ENCODE data around the gene RFX4. TPM values are rescaled to one million over a fixed set of nuclear protein-coding genes. Genes with fewer than 3 reads are reported as not detected.

RFX4 gene
- total and polyA plus RNA-seq, 2 of the 8 experiments (the other 6 are each of a cell fraction or from before 2014, with no cell fraction given), result 0.06 TPM; not detected in 1

DNA sequence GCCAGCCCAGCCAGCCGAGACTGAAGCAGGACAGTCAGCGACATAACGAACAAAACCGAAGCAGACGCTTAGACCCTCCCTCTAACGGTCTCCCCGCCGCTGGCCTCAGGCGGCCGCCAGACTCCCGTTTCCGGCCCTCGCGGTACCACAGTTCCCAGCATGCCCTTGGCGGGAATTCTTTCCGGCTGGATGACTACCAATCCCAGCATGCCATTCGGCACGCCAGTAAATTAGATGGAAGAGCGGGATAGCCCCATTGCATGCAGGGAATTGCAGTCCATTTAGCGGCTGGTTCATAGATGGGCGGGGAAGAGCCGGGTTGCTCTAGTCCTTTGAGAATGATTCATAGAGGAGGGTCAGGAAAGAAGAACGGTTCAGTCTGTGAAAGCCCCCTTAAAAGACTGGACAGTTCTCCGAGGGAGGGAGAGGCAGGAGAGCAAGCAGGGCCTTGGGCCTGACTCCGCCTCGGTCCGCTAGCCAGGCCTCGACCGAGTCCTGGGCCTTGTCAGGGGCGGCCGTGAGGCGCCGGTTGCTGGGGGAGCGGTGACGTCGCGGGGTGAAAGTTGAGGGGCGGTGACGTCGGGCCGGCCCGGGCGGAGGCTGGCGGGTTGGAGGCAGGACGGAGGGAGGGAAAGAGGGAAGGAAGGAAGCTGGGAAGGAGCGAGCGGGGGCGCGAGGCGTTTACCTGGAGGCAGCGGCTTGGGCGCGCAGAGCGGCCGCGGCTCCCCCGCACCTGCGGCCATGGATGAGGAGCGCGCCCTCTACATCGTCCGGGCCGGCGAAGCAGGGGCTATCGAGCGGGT is 191.4 kb downstream of the RFX4 start, which contains the start of gene RIC8B (continued):
- no peak for TF ChIP-seq SUZ12 (IDR thresholded peaks at IDR 0.05; ENCODE audit: low read length)
- TF ChIP-seq MAX (IDR thresholded peaks at IDR 0.05), result peak; percentile 12; the same call in 1 of the 2 replicates
- TF ChIP-seq PHF8 (conservative IDR thresholded peaks at IDR 0.05; ENCODE audit: low read depth, low read length), result peak; percentile 78; the same call in 1 of the 2 replicates
- peak; percentile 53; the same call in 1 of the 2 replicates for TF ChIP-seq SP4 (IDR thresholded peaks at IDR 0.05; ENCODE audit: low read length)
- TF ChIP-seq SIRT6 (IDR thresholded peaks at IDR 0.05; ENCODE audit: low read length), result no peak
- no peak; the same call in 1 of the 2 replicates for TF ChIP-seq SP1 (IDR thresholded peaks at IDR 0.05; ENCODE audit: low read depth, low read length)
- peak; percentile 54 to 56; a peak in 2 of 4 replicates for TF ChIP-seq SIN3A (conservative IDR thresholded peaks at IDR 0.05 in 1 of 2, IDR thresholded peaks at IDR 0.05 in 1 of 2; ENCODE audit: low read depth in 1 of 2, low read length in 2 of 2)
- peak; percentile 36 for TF ChIP-seq E2F6 (IDR thresholded peaks at IDR 0.05)
- TF ChIP-seq RXRA (IDR thresholded peaks at IDR 0.05; ENCODE audit: insufficient read depth, low read depth, low read length), result no peak
- no peak for TF ChIP-seq KDM5A (IDR thresholded peaks at IDR 0.05; ENCODE audit: low read length)
- 0 out of 2 replicates have a peak, but pooled peaks have one; percentile 37 for TF ChIP-seq ATF3 (IDR thresholded peaks at IDR 0.05; ENCODE audit: insufficient read depth, low read depth, low read length)
- TF ChIP-seq MAFK (IDR thresholded peaks at IDR 0.05; ENCODE audit: low read depth, low read length), result no peak
- TF ChIP-seq ASH2L (IDR thresholded peaks at IDR 0.05; ENCODE audit: low read length), result peak; percentile 87
- no peak for TF ChIP-seq CTCF (IDR thresholded peaks at IDR 0.05; ENCODE audit: control extremely low read depth in 1 of 3, insufficient read depth in 1 of 3, low read depth in 1 of 3, low read length in 3 of 3)
- no peak for TF ChIP-seq GABPA (IDR thresholded peaks at IDR 0.05; ENCODE audit: borderline replicate concordance, insufficient read depth, low read length)
- peak; percentile 78 for TF ChIP-seq BRCA1 (IDR thresholded peaks at IDR 0.05; ENCODE audit: low read depth, low read length)
